PC-3 (cell line): ENCODE results near the gene CAMTA1.

ENCODE experiments used
- EZH2 ChIP-seq: fragments of 300-600 bp; sonication (generic); IDR thresholded peaks from one replicate; pipeline ENCODE4 v1.6.1; 2017; ENCODE audit warnings: antibody characterized with exemption, mild to moderate bottlenecking, low read length; ENCODE audit not compliant: unreplicated experiment
- EZH2phosphoT487 ChIP-seq: fragments of 300-600 bp; sonication (generic); IDR thresholded peaks from 2 replicates; pipeline ENCODE4 v1.6.1; 2018; ENCODE audit warnings: mild to moderate bottlenecking, antibody characterized with exemption, low read length, borderline replicate concordance
- TF ChIP-seq, protein P1 (sequence below): fragments of 300-600 bp; sonication (generic); conservative IDR thresholded peaks from 2 replicates; pipeline ENCODE4 v1.5.1; 2017; ENCODE audit warnings: antibody characterized with exemption, low read depth, mild to moderate bottlenecking, low read length

DNA sequence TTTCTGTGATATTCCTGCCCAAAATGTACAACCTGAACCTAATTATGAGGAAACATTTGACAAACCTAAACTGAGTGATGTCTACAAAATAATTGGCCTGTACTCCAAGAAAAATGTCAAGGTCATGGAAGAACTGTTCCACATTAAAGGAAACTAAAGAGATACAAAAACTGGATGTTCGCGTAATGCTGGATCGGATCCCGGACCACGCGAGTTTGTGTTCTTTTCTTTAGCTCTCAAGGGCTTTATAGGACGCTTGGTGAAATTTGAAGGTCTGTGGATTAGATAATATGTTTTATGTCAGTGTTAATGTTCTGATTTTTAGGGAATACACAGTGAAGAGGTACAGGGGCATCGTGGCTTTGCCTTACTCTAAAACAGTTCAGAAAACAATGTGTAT, 400.5 kb downstream of the CAMTA1 start:
- no peak for TF ChIP-seq EZH2phosphoT487
- TF ChIP-seq, protein P1, sequence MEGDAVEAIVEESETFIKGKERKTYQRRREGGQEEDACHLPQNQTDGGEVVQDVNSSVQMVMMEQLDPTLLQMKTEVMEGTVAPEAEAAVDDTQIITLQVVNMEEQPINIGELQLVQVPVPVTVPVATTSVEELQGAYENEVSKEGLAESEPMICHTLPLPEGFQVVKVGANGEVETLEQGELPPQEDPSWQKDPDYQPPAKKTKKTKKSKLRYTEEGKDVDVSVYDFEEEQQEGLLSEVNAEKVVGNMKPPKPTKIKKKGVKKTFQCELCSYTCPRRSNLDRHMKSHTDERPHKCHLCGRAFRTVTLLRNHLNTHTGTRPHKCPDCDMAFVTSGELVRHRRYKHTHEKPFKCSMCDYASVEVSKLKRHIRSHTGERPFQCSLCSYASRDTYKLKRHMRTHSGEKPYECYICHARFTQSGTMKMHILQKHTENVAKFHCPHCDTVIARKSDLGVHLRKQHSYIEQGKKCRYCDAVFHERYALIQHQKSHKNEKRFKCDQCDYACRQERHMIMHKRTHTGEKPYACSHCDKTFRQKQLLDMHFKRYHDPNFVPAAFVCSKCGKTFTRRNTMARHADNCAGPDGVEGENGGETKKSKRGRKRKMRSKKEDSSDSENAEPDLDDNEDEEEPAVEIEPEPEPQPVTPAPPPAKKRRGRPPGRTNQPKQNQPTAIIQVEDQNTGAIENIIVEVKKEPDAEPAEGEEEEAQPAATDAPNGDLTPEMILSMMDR = no peak
- no peak for TF ChIP-seq EZH2
